GM23338 (cell line): ENCODE data around the gene SRCAP. TPM values are rescaled to one million over a fixed set of nuclear protein-coding genes. Genes with fewer than 3 reads are reported as not detected.

Experiments
- ATAC-seq: fragments of 200-7000 bp; cut with Tn5 transposase; 3 replicates; pipeline ENCODE4 v1.9.1; 2020
- DNase-seq: peaks from one replicate; pipeline ENCODE4 v3.0.0-alpha.2; 2015; ENCODE audit warnings: low spot score
- H2AFZ ChIP-seq: fragments of 200-600 bp; sonication (generic); 2 replicates; pipeline ENCODE4 v1.8.0; 2016; ENCODE audit warnings: antibody characterized with exemption, mild to moderate bottlenecking, moderate library complexity
- H3F3A ChIP-seq: fragments of 200-600 bp; sonication (generic); replicated peaks from 2 replicates; pipeline ENCODE4 v1.8.0; 2017; ENCODE audit warnings: antibody characterized with exemption, mixed run types, low read depth
- H3K27ac ChIP-seq: fragments of 200-600 bp; sonication (generic); 2 replicates; pipeline ENCODE4 v1.6.1; 2016; ENCODE audit warnings: low read depth
- H3K27me3 ChIP-seq: fragments of 200-600 bp; sonication (generic); 2 replicates; pipeline ENCODE4 v1.8.0; 2016; ENCODE audit warnings: mild to moderate bottlenecking, mixed run types, moderate library complexity; ENCODE audit not compliant: insufficient read depth
- H3K36me3 ChIP-seq: fragments of 200-600 bp; sonication (generic); 2 replicates; pipeline ENCODE4 v1.8.0; 2016; ENCODE audit warnings: mild to moderate bottlenecking; ENCODE audit not compliant: insufficient read depth
- H3K4me1 ChIP-seq: fragments of 200-600 bp; sonication (generic); 2 replicates; pipeline ENCODE4 v1.8.0; 2016; ENCODE audit warnings: mild to moderate bottlenecking, moderate library complexity; ENCODE audit not compliant: insufficient read depth
- H3K4me2 ChIP-seq: fragments of 200-600 bp; sonication (generic); 2 replicates; pipeline ENCODE4 v1.7.1; 2017; ENCODE audit warnings: mixed run types
- H3K4me3 ChIP-seq: fragments of 200-600 bp; sonication (generic); 2 replicates; pipeline ENCODE4 v1.6.1; 2016; ENCODE audit warnings: mixed run types
- H3K79me2 ChIP-seq: fragments of 200-600 bp; sonication (generic); replicated peaks from 2 replicates; pipeline ENCODE4 v1.8.0; 2017; ENCODE audit warnings: mild to moderate bottlenecking; ENCODE audit not compliant: insufficient read depth
- H3K9me2 ChIP-seq: fragments of 200-600 bp; sonication (generic); 2 replicates; pipeline ENCODE4 v1.8.0; 2017; ENCODE audit not compliant: insufficient read depth
- H4K20me1 ChIP-seq: fragments of 200-600 bp; sonication (generic); replicated peaks from 2 replicates; pipeline ENCODE4 v1.8.0; 2017; ENCODE audit warnings: mild to moderate bottlenecking; ENCODE audit not compliant: insufficient read depth
- H3K27ac Mint-ChIP-seq: 2 replicates; pipeline ENCODE4 v1.8.0; 2020; ENCODE audit warnings: inconsistent platforms, mild to moderate bottlenecking, moderate library complexity, mixed read lengths
- H3K27me3 Mint-ChIP-seq: 3 replicates; pipeline ENCODE4 v1.8.0; 2022; ENCODE audit warnings: low read depth, mild to moderate bottlenecking, moderate library complexity, mixed read lengths, inconsistent platforms; ENCODE audit not compliant: insufficient read depth, poor library complexity
- H3K36me3 Mint-ChIP-seq: 3 replicates; pipeline ENCODE4 v1.8.0; 2021; ENCODE audit warnings: low read depth, mild to moderate bottlenecking, inconsistent platforms, moderate library complexity, mixed read lengths
- H3K4me1 Mint-ChIP-seq: 3 replicates; pipeline ENCODE4 v1.8.0; 2020; ENCODE audit warnings: mild to moderate bottlenecking, inconsistent platforms, mixed read lengths
- H3K4me3 Mint-ChIP-seq: 3 replicates; pipeline ENCODE4 v1.8.0; 2021; ENCODE audit warnings: moderate library complexity, mild to moderate bottlenecking, inconsistent platforms, mixed read lengths
- H3K9me3 Mint-ChIP-seq: 3 replicates; pipeline ENCODE4 v1.8.0; 2020; ENCODE audit warnings: moderate library complexity, mild to moderate bottlenecking, inconsistent platforms, mixed read lengths
- CREB1 ChIP-seq: fragments of 250-450 bp; sonication (Bioruptor Pico); IDR thresholded peaks from 2 replicates; pipeline ENCODE4 v1.5.0; 2020; ENCODE audit warnings: low read depth, mild to moderate bottlenecking, moderate library complexity
- EZH2phosphoT487 ChIP-seq: fragments of 200-600 bp; sonication (generic); IDR thresholded peaks from one replicate; pipeline ENCODE4 v1.8.1; 2018; ENCODE audit warnings: antibody characterized with exemption; ENCODE audit not compliant: unreplicated experiment
- NANOG ChIP-seq: IDR thresholded peaks from 2 replicates; pipeline ENCODE4 v1.6.1; 2016; ENCODE audit warnings: antibody characterized with exemption, borderline replicate concordance
- POLR2AphosphoS5 ChIP-seq: IDR thresholded peaks from 2 replicates; pipeline ENCODE4 v1.6.1; 2016; ENCODE audit warnings: antibody characterized with exemption, low read depth
- STAT1 ChIP-seq: IDR thresholded peaks from one replicate; pipeline ENCODE4 v1.6.1; 2016; ENCODE audit warnings: antibody characterized with exemption; ENCODE audit not compliant: unreplicated experiment
- ZNF114 ChIP-seq: fragments of 250-450 bp; sonication (Bioruptor Pico); IDR thresholded peaks from 2 replicates; pipeline ENCODE4 v1.5.0; 2020; ENCODE audit warnings: mild to moderate bottlenecking, moderate library complexity
- ZNF331 ChIP-seq: fragments of 250-450 bp; sonication (Bioruptor Pico); IDR thresholded peaks from 2 replicates; pipeline ENCODE4 v1.5.0; 2020; ENCODE audit warnings: low read depth, mild to moderate bottlenecking, moderate library complexity
- polyA plus RNA-seq: library from polyadenylated mRNA; unstranded; fragments of >200 nt; fragmentation: Nextera tagmentation; extraction: Ambion mirVana; gene quantifications from 2 replicates; pipeline ENCODE4 v1.2.1, GENCODE V29; 2016
- total RNA-seq: library from RNA; depleted of rRNA; stranded (reverse); fragments of >200 nt; shearing (Covaris generic); gene quantifications from 2 replicates; pipeline ENCODE4 v1.2.3, GENCODE V29; 2014
- TF ChIP-seq, protein P1 (sequence below): IDR thresholded peaks from 2 replicates; pipeline ENCODE4 v1.6.1; 2016; ENCODE audit warnings: antibody characterized with exemption
- TF ChIP-seq, protein P2 (sequence below), 2 experiments: fragments of 200-600 bp in 1 of 2; sonication (generic) in 1 of 2; conservative IDR thresholded peaks; 2 replicates each; pipeline versions ENCODE4 v1.5.1 to v1.6.1; 2016 to 2017; ENCODE audit warnings: antibody characterized with exemption in 2 of 2, low read depth in 2 of 2, mild to moderate bottlenecking in 2 of 2, moderate library complexity in 1 of 2
- TF ChIP-seq, protein P3 (sequence below): IDR thresholded peaks from one replicate; pipeline ENCODE4 v1.6.1; 2018; ENCODE audit warnings: antibody characterized with exemption; ENCODE audit not compliant: unreplicated experiment

The SRCAP gene
- total and polyA plus RNA-seq, 2 experiments from 2014 or later: 15.3 to 38.4 TPM

DNA sequence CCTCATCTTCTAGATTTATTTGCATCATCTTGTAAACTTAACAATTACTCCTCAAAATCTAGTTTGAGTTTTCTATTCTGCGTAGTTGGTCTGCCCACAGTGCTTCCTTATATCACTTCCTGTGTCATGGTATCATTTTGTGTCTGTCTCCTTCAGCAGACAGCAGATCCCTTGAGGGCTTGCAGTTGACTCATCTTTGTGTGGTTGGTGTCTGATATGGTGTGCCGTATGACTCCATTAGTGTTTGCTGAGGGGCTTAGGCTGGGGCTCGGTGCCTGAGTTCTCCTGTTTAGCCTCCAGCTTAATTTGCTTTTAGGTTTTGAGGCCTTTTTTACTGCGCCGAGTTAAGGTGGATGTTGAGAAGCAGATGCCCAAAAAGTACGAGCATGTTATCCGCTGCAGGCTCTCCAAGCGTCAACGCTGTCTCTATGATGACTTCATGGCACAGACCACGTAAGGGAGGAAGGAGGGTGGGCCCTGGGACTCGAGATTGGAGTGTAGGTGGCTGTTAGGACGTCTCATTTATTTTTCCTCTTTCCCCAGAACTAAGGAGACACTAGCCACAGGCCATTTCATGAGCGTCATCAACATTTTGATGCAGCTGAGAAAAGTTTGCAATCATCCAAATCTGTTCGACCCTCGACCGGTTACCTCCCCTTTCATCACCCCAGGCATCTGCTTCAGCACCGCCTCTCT is 16.9 kb downstream of the SRCAP start:
- Mint-ChIP-seq H3K36me3 (peaks cover 90% of the 10 kb centered on the region), H3K4me3 (no peak overlapping the region), H3K27me3 (no peaks in the 10 kb centered on the region), H3K27ac (no peak overlapping the region), H3K4me1 (no peaks in the 10 kb centered on the region), H3K9me3 (no peaks in the 10 kb centered on the region)
- DNase-seq: no peak
- Histone ChIP-seq H3K36me3 (peaks cover 70% of the 10 kb centered on the region), H3F3A (peaks cover 5% of the 10 kb centered on the region; the same call in 1 of the 2 replicates), H3K4me3 (no peak overlapping the region), H3K27ac (no peak overlapping the region), H4K20me1 (peaks cover 31% of the 10 kb centered on the region), H3K9me2 (no peaks in the 10 kb centered on the region), H3K27me3 (no peaks in the 10 kb centered on the region), H3K79me2 (peaks cover 5% of the 10 kb centered on the region; the same call in 1 of the 2 replicates), H2AFZ (no peak overlapping the region), H3K4me2 (no peak overlapping the region), H3K4me1 (no peaks in the 10 kb centered on the region)
- no peak for TF ChIP-seq EZH2phosphoT487
- ATAC-seq: no peak

DNA sequence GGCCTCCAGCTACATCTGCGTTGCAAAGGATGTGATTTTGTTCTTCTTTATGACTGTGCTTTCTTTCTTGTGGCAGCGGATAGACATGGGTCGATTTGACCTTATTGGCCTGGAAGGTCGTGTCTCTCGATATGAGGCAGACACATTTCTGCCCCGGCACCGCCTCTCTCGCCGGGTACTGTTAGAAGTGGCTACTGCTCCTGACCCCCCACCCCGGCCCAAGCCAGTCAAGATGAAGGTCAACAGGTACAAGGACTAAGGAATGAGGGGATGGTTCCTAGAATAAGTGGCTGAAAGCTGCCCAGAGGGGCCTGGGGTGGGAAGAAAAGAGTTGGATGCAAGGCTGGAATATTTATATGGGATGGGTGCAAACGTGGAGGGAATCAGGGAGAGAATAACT is 21.1 kb downstream of the SRCAP start:
- H3K36me3 Mint-ChIP-seq: peaks cover 92% of the 10 kb centered on the region
- Histone ChIP-seq H2AFZ (no peak overlapping the region), H3K79me2 (peaks cover 2% of the 10 kb centered on the region; the same call in 1 of the 2 replicates), H3K9me2 (no peaks in the 10 kb centered on the region), H3K36me3 (peaks cover 63% of the 10 kb centered on the region), H3K4me1 (no peaks in the 10 kb centered on the region), H3K27me3 (no peaks in the 10 kb centered on the region), H3K4me3 (no peak overlapping the region), H3K27ac (no peak overlapping the region), H3K4me2 (no peak overlapping the region), H4K20me1 (peaks cover 26% of the 10 kb centered on the region), H3F3A (0 out of 2 replicates have a peak, but pooled peaks cover 3% of the 10 kb centered on the region)
- no peak overlapping the region for H3K4me3 Mint-ChIP-seq
- H3K27ac Mint-ChIP-seq: no peak overlapping the region
- no peaks in the 10 kb centered on the region for H3K4me1 Mint-ChIP-seq
- no peak for ATAC-seq
- DNase-seq: no peak
- no peaks in the 10 kb centered on the region for H3K9me3 Mint-ChIP-seq
- peaks cover 6% of the 10 kb centered on the region for H3K27me3 Mint-ChIP-seq
- no peak for TF ChIP-seq ZNF114
- TF ChIP-seq NANOG: no peak
- TF ChIP-seq, protein P1, sequence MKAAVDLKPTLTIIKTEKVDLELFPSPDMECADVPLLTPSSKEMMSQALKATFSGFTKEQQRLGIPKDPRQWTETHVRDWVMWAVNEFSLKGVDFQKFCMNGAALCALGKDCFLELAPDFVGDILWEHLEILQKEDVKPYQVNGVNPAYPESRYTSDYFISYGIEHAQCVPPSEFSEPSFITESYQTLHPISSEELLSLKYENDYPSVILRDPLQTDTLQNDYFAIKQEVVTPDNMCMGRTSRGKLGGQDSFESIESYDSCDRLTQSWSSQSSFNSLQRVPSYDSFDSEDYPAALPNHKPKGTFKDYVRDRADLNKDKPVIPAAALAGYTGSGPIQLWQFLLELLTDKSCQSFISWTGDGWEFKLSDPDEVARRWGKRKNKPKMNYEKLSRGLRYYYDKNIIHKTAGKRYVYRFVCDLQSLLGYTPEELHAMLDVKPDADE: no peak
- no peak for TF ChIP-seq STAT1
- TF ChIP-seq CREB1 (CRISPR knock-in tag): no peak
- TF ChIP-seq, protein P2, sequence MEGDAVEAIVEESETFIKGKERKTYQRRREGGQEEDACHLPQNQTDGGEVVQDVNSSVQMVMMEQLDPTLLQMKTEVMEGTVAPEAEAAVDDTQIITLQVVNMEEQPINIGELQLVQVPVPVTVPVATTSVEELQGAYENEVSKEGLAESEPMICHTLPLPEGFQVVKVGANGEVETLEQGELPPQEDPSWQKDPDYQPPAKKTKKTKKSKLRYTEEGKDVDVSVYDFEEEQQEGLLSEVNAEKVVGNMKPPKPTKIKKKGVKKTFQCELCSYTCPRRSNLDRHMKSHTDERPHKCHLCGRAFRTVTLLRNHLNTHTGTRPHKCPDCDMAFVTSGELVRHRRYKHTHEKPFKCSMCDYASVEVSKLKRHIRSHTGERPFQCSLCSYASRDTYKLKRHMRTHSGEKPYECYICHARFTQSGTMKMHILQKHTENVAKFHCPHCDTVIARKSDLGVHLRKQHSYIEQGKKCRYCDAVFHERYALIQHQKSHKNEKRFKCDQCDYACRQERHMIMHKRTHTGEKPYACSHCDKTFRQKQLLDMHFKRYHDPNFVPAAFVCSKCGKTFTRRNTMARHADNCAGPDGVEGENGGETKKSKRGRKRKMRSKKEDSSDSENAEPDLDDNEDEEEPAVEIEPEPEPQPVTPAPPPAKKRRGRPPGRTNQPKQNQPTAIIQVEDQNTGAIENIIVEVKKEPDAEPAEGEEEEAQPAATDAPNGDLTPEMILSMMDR (conservative IDR thresholded peaks at IDR 0.05; ENCODE audit: low read depth in 2 of 2): no peak
- TF ChIP-seq EZH2phosphoT487: no peak
- TF ChIP-seq POLR2AphosphoS5: no peak
- TF ChIP-seq, protein P3, sequence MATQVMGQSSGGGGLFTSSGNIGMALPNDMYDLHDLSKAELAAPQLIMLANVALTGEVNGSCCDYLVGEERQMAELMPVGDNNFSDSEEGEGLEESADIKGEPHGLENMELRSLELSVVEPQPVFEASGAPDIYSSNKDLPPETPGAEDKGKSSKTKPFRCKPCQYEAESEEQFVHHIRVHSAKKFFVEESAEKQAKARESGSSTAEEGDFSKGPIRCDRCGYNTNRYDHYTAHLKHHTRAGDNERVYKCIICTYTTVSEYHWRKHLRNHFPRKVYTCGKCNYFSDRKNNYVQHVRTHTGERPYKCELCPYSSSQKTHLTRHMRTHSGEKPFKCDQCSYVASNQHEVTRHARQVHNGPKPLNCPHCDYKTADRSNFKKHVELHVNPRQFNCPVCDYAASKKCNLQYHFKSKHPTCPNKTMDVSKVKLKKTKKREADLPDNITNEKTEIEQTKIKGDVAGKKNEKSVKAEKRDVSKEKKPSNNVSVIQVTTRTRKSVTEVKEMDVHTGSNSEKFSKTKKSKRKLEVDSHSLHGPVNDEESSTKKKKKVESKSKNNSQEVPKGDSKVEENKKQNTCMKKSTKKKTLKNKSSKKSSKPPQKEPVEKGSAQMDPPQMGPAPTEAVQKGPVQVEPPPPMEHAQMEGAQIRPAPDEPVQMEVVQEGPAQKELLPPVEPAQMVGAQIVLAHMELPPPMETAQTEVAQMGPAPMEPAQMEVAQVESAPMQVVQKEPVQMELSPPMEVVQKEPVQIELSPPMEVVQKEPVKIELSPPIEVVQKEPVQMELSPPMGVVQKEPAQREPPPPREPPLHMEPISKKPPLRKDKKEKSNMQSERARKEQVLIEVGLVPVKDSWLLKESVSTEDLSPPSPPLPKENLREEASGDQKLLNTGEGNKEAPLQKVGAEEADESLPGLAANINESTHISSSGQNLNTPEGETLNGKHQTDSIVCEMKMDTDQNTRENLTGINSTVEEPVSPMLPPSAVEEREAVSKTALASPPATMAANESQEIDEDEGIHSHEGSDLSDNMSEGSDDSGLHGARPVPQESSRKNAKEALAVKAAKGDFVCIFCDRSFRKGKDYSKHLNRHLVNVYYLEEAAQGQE: no peak
- TF ChIP-seq ZNF331 (CRISPR knock-in tag): no peak
